Hematopoietic multipotent progenitor cell treated with erythropoietin and hydrocortisone succinate and interleukin-3 and kit ligand, for 4 days (in vitro differentiated cells): ENCODE measurements around the gene TEX28.
A peak's percentile ranks its signal among the peaks of the same experiment; 100 is the strongest.
"Not testable (repeated sequence)": the region's sequence is repeated elsewhere in the genome, so short reads cannot be mapped to it uniquely, and the experiment has no call there.

ENCODE experiments used
- DNase-seq: peaks from one replicate; pipeline ENCODE4 v3.0.0-alpha.2; 2015

TEX28 gene

GRCh38 chrX:154310616-154311536 lies 16.0 kb upstream of the TEX28 start:
- no peak for DNase-seq

GRCh38 chrX:154309041-154309775 lies 14.3 kb upstream of the TEX28 start:
- DNase-seq = no peak

- peak; percentile 79 for DNase-seq
Measured at GRCh38 chrX:154308108-154308946, 13.4 kb upstream of the TEX28 start.

- DNase-seq = no peak
Measured at GRCh38 chrX:154307202-154307601, 12.3 kb upstream of the TEX28 start.

- no peak for DNase-seq
Measured at GRCh38 chrX:154305541-154306205, 10.7 kb upstream of the TEX28 start.

GRCh38 chrX:154304846-154305245 lies 9.9 kb upstream of the TEX28 start:
- no peak for DNase-seq

- no peak for DNase-seq
Measured at GRCh38 chrX:154303476-154303875, 8.6 kb upstream of the TEX28 start.

- not testable (repeated sequence) for DNase-seq
Measured at GRCh38 chrX:154302998-154303397, 8.1 kb upstream of the TEX28 start.

GRCh38 chrX:154300816-154301215 lies 5.9 kb upstream of the TEX28 start:
- peak; percentile 57 for DNase-seq

- no peak for DNase-seq
Measured at GRCh38 chrX:154298312-154298711, 3.4 kb upstream of the TEX28 start.

GRCh38 chrX:154296731-154297130 lies 1.8 kb upstream of the TEX28 start:
- DNase-seq = no peak

- no peak for DNase-seq
Measured at GRCh38 chrX:154295664-154296310, 863 bp upstream of the TEX28 start, which contains the start of gene TKTL1. Gene TKTL1, plus strand, starts transcription at chrX:154295795. Its CDS starts 65 bp downstream, at chrX:154295860.

GRCh38 chrX:154286406-154286805 lies 8.5 kb downstream of the TEX28 start:
- not testable (repeated sequence) for DNase-seq

GRCh38 chrX:154284489-154285338 lies 10.2 kb downstream of the TEX28 start:
- DNase-seq = not testable (repeated sequence)

GRCh38 chrX:154269245-154269644 lies 25.7 kb downstream of the TEX28 start:
- DNase-seq = not testable (repeated sequence)

GRCh38 chrX:154263072-154263471 lies 31.9 kb downstream of the TEX28 start:
- not testable (repeated sequence) for DNase-seq

GRCh38 chrX:154258711-154259110 lies 36.2 kb downstream of the TEX28 start:
- DNase-seq = not testable (repeated sequence)

GRCh38 chrX:154257282-154257681 lies 37.6 kb downstream of the TEX28 start, which contains the start of gene OPN1MW3:
Gene OPN1MW3, plus strand, starts transcription at chrX:154257582. Its CDS starts 38 bp downstream, at chrX:154257620.
- DNase-seq = not testable (repeated sequence)

- not testable (repeated sequence) for DNase-seq
Measured at GRCh38 chrX:154248076-154248475, 46.8 kb downstream of the TEX28 start.

GRCh38 chrX:154247377-154248045 lies 47.4 kb downstream of the TEX28 start:
- DNase-seq = not testable (repeated sequence)
